LHCN-M2 (cell line): ENCODE data around the gene MOCS3. TPM values are rescaled to one million over a fixed set of nuclear protein-coding genes. Genes with fewer than 3 reads are reported as not detected.

ENCODE experiments used
- DNase-seq: peaks from one replicate; pipeline ENCODE4 v3.0.0-alpha.2; 2012; ENCODE audit warnings: low read depth
- total RNA-seq: library from RNA; depleted of rRNA; stranded (reverse); fragments of >200 nt; gene quantifications from 2 replicates; pipeline ENCODE4 v1.2.3, GENCODE V29; 2014; rRNA removed

Gene MOCS3
- total RNA-seq, 1 experiment from 2014 or later, result 9.1 TPM

DNA sequence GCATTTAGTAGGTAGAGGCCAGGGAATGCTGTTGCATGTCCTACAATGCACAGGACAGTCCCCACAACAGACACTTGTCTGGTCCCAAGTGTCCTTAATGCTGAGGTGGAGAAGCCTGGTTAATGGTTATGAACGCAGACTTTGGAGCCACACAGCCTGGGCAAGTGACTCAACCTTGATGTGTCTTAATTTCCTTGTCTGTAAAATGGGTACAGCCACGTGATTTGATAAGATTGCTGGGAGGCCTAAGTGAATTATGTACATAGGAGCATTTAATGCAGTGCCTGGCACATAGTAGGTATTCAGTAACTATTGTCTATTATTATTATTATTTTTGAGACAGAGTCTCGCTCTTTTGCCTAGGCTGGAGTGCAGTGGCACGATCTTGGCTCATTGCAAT, 52.9 kb downstream of the MOCS3 start:
- no peak for DNase-seq

DNA sequence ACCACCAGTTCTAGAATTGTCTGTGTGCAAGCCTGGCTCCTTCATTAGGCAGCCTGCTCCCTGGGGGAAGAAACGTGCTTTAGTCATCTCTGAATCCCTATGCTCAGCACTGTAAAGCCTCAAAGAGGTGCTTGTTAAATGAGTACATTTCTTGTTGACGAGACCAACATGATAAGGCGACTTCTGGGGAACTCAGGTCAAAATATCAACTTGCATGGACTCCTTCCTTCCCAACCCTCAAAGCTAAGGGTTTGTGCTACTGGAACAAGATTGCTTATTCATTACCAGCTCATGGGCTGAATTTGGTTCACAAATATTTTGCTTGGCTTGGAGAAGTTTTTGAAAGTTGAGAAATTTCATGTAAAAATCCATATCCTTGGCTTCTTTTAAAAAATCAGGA, 53.7 kb downstream of the MOCS3 start:
- no peak for DNase-seq

Other genes starting within 250 kb of the MOCS3 start
- 0.06 and 0.90 TPM in 2 replicates for gene PARD6B, start 227.2 kb upstream of the MOCS3 start, total RNA-seq
- gene BCAS4, start 163.8 kb upstream of the MOCS3 start, total RNA-seq, result 9.7 and 14.5 TPM in 2 replicates
- gene ADNP, start 27.4 kb upstream of the MOCS3 start, total RNA-seq, result 18.6 and 25.5 TPM in 2 replicates
- gene DPM1, start 286 bp upstream of the MOCS3 start, total RNA-seq, result 83.2 and 122 TPM in 2 replicates
- 0.34 and 0.71 TPM in 2 replicates for gene KCNG1, start 64.3 kb downstream of the MOCS3 start, total RNA-seq